Activated CD8-positive, alpha-beta T cell treated with anti-CD3 and anti-CD28 coated beads for 36 hours (primary cell): ENCODE measurements around the gene CACNA1B. TPM values are rescaled to one million over a fixed set of nuclear protein-coding genes. Genes with fewer than 3 reads are reported as not detected.

Experiments used
- ATAC-seq: fragments of 200-7000 bp; cut with Tn5 transposase; one replicate; pipeline ENCODE4 v1.10.0; 2021; ENCODE audit warnings: mild to moderate bottlenecking, moderate library complexity
- CTCF ChIA-PET: fragments of 350-600 bp; sonication (Branson Sonifier 250); formaldehyde crosslinking; loops from one replicate; lab custom pipeline; 2021; ENCODE audit warnings: antibody characterized with exemption; lab: Charles Lee
- POLR2A ChIA-PET: fragments of 350-600 bp; sonication (Branson Sonifier 250); formaldehyde crosslinking; loops from one replicate; lab custom pipeline; 2021; ENCODE audit warnings: antibody characterized with exemption; lab: Charles Lee
- DNase-seq: peaks from one replicate; pipeline ENCODE4 v3.0.0-alpha.2; 2020
- H3K27ac Mint-ChIP-seq: one replicate; pipeline ENCODE4 v1.8.0; 2021; ENCODE audit warnings: mild to moderate bottlenecking, mixed read lengths
- H3K27me3 Mint-ChIP-seq: one replicate; pipeline ENCODE4 v1.8.0; 2021; ENCODE audit warnings: mixed read lengths
- H3K36me3 Mint-ChIP-seq: one replicate; pipeline ENCODE4 v1.8.0; 2021; ENCODE audit warnings: low read depth, mixed read lengths
- H3K4me1 Mint-ChIP-seq: one replicate; pipeline ENCODE4 v1.8.0; 2021; ENCODE audit warnings: low read depth, mixed read lengths
- H3K4me3 Mint-ChIP-seq: one replicate; pipeline ENCODE4 v1.8.0; 2021; ENCODE audit warnings: mild to moderate bottlenecking, moderate library complexity, mixed read lengths
- H3K9me3 Mint-ChIP-seq: one replicate; pipeline ENCODE4 v1.8.0; 2021; ENCODE audit warnings: mixed read lengths
- CTCF ChIP-seq: fragments of 200-600 bp; IDR thresholded peaks from one replicate; pipeline ENCODE4 v1.8.0; 2022; ENCODE audit warnings: antibody characterized with exemption, mild to moderate bottlenecking
- intact Hi-C: fragments of 100-400 bp; cut with micrococcal nuclease; formaldehyde crosslinking; loops from one replicate; pipeline ENCODE4 v1.10.0; 2022
- total RNA-seq, 2 experiments: library from RNA; stranded (reverse); gene quantifications; one replicate each; pipeline ENCODE4 v1.2.3, GENCODE V29; 2021

Gene CACNA1B
- total RNA-seq, 2 experiments from 2014 or later, result not detected

GRCh38 chr9:138033950-138034349 lies 156.4 kb downstream of the CACNA1B start:
- ATAC-seq, result no peak

GRCh38 chr9:138037140-138037539 lies 159.6 kb downstream of the CACNA1B start:
- Mint-ChIP-seq H3K9me3 (peaks cover 4% of the 10 kb centered on the region), H3K4me3 (no peak overlapping the region), H3K27me3 (peaks cover 35% of the 10 kb centered on the region)

More at GRCh38 chr9:138033950-138034349, 156.4 kb downstream of the CACNA1B start:
- intact Hi-C loops, result no loop called here
- ChIA-PET POLR2A (no interaction called here), CTCF (no interaction called here)
- TF ChIP-seq CTCF, result no peak
- peaks cover 4% of the 10 kb centered on the region for H3K9me3 Mint-ChIP-seq
- DNase-seq, result no peak
- no peaks in the 10 kb centered on the region for H3K4me1 Mint-ChIP-seq
- H3K27me3 Mint-ChIP-seq, result peaks cover 51% of the 10 kb centered on the region
- no peak overlapping the region for H3K27ac Mint-ChIP-seq
- H3K4me3 Mint-ChIP-seq, result no peak overlapping the region
- no peaks in the 10 kb centered on the region for H3K36me3 Mint-ChIP-seq

GRCh38 chr9:138038244-138038671 lies 160.7 kb downstream of the CACNA1B start:
- Mint-ChIP-seq H3K27me3 (peaks cover 29% of the 10 kb centered on the region), H3K4me1 (no peaks in the 10 kb centered on the region), H3K36me3 (no peaks in the 10 kb centered on the region), H3K4me3 (no peak overlapping the region), H3K9me3 (no peaks in the 10 kb centered on the region), H3K27ac (no peak overlapping the region)
- ChIA-PET POLR2A (no interaction called here), CTCF (no interaction called here)
- no peak for TF ChIP-seq CTCF
- DNase-seq, result no peak
- intact Hi-C loops, result no loop called here
- no peak for ATAC-seq

More at GRCh38 chr9:138037140-138037539, 159.6 kb downstream of the CACNA1B start:
- intact Hi-C loops, result no loop called here
- ChIA-PET CTCF (no interaction called here), POLR2A (no interaction called here)
- DNase-seq, result no peak
- Mint-ChIP-seq H3K4me1 (no peaks in the 10 kb centered on the region), H3K36me3 (no peaks in the 10 kb centered on the region), H3K27ac (no peak overlapping the region)
- TF ChIP-seq CTCF, result no peak
- no peak for ATAC-seq

- H3K27me3 Mint-ChIP-seq, result peaks cover 16% of the 10 kb centered on the region
- no peak for TF ChIP-seq CTCF
- H3K4me3 Mint-ChIP-seq, result no peak overlapping the region
- H3K36me3 Mint-ChIP-seq, result no peaks in the 10 kb centered on the region
- ATAC-seq, result no peak
- ChIA-PET CTCF (no interaction called here), POLR2A (no interaction called here)
- H3K9me3 Mint-ChIP-seq, result no peaks in the 10 kb centered on the region
- no peaks in the 10 kb centered on the region for H3K4me1 Mint-ChIP-seq
- DNase-seq, result no peak
- intact Hi-C loops, result no loop called here
- no peak overlapping the region for H3K27ac Mint-ChIP-seq
Observed at GRCh38 chr9:138040446-138041430, 163.2 kb downstream of the CACNA1B start.

- Mint-ChIP-seq H3K27me3 (peaks cover 14% of the 10 kb centered on the region), H3K9me3 (no peaks in the 10 kb centered on the region), H3K4me3 (no peak overlapping the region), H3K4me1 (no peaks in the 10 kb centered on the region), H3K36me3 (no peaks in the 10 kb centered on the region), H3K27ac (no peak overlapping the region)
- ChIA-PET CTCF (no interaction called here), POLR2A (no interaction called here)
- no peak for TF ChIP-seq CTCF
- intact Hi-C loops, result no loop called here
- ATAC-seq, result no peak
- no peak for DNase-seq
Observed at GRCh38 chr9:138042146-138042545, 164.6 kb downstream of the CACNA1B start.
